AG10803 (cell line): ENCODE measurements around the gene PTCRA.

Source experiments
- DNase-seq: peaks from one replicate; pipeline ENCODE4 v3.0.0; 2010; ENCODE audit warnings: low read depth
- H3K4me3 ChIP-seq: 2 replicates; pipeline ENCODE4 v1.5.1; 2011; ENCODE audit warnings: mild to moderate bottlenecking, low read length, control low read depth
- TF ChIP-seq, protein P1 (sequence below): conservative IDR thresholded peaks from 2 replicates; pipeline ENCODE4 v1.5.1; 2011; ENCODE audit warnings: mild to moderate bottlenecking, low read length, control low read depth, inconsistent platforms

The PTCRA gene

DNA sequence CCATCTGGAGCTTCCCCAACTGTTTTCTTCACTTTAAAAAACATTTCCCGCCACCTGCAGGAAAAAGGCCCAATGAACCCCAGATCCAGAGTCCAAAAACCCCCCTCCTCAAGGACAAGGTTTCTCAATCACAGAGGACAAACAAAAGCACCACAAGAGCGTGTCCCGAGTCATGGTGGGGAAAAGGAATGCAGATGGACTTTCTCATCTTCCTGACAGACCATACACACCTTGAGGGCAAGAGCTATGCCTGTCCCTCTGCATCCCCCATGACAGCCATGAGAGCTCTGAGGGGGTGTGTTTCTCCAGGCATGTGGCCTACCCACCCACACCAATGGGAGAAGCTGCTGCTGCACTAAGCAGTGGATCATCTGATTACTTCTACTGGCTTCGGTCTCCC is 54.1 kb downstream of the PTCRA start:
- TF ChIP-seq, protein P1, sequence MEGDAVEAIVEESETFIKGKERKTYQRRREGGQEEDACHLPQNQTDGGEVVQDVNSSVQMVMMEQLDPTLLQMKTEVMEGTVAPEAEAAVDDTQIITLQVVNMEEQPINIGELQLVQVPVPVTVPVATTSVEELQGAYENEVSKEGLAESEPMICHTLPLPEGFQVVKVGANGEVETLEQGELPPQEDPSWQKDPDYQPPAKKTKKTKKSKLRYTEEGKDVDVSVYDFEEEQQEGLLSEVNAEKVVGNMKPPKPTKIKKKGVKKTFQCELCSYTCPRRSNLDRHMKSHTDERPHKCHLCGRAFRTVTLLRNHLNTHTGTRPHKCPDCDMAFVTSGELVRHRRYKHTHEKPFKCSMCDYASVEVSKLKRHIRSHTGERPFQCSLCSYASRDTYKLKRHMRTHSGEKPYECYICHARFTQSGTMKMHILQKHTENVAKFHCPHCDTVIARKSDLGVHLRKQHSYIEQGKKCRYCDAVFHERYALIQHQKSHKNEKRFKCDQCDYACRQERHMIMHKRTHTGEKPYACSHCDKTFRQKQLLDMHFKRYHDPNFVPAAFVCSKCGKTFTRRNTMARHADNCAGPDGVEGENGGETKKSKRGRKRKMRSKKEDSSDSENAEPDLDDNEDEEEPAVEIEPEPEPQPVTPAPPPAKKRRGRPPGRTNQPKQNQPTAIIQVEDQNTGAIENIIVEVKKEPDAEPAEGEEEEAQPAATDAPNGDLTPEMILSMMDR = no peak

DNA sequence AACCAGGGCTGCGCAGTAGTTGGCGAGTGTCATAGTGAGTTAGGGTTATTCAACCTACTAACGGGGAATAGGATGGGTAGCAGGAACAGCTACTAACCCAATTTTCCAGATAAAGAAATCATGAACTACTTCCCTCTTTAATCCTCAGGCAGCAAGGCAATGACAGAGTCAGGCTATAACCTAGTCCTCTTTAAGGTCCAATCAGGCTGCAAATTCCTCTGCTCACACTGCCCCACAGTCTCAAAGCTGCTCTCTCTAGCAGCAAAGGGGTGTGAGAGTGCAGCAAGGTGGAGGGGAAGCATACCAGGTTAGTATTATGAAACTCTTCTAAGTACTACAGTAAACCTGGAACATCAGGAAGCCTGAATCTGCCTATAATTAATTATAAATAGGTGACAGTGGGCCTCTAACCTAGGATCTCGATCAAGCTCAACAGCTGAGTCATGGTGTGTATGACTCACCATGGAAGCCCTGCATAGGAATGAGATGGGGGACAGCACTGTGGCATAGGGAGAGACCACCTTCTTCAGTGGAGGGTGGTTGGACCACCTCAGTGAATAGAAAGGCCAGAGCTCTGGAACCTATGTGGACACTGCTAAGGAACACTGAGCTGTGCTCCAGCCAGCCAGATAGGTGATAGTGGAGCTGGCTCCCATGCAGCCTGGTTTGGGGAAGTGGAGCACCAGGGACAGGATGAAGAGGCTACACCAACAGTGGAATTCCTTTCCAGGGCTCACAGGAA is 55.2 kb downstream of the PTCRA start:
- H3K4me3 ChIP-seq = no peak overlapping the region
- TF ChIP-seq, protein P1 = no peak
- no peak for DNase-seq

More for the DNA sequence above, 54.1 kb downstream of the PTCRA start:
- no peak for DNase-seq
- no peak overlapping the region for H3K4me3 ChIP-seq

DNA sequence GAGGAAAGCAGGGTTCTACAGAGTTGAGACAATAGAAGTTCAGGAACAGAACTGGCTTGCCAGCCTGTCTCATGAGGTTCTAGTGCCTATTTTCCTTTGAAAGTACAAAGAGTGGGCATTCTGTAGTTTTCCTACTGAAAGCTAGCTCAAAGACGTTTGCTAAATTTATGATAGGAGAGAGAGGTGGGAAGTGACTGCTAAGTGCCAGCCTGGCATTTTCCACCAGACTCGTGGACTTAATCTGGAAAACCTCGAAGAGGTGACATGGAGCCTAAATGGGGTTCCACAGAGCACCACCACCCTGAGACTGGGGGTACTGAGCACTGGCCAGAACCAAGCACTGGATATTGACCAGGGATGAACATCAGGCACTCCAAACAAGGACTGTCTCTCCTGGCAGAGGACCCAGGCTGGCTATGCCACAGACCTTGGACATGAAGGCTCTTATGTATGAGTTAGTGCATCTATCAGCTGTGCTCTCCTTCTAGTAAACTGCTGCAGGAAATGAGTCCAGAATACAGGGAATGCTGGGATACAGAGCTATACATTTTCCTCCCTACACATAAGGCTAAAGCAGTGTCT is 56.0 kb downstream of the PTCRA start:
- TF ChIP-seq, protein P1 = no peak
- no peak overlapping the region for H3K4me3 ChIP-seq
- DNase-seq = no peak

DNA sequence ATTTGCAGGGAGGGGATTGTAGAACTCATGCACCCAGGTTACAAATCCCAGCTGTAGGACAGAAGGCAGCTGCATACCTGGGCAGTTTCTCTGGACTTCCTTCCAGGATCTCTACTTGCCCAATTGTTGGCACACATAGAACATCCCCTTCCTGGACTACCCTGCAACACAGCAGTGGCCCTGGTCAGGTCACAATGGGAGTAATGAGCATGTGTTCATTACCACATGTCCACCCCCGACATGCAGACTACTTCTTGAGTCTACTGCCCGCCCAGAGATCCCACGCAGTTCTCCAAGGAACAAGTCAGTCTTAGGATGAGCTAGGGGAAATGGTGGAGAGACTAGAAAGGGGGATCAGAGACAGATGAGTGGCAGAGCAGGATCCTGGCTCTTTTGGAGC is 58.1 kb downstream of the PTCRA start:
- TF ChIP-seq, protein P1 = no peak
- DNase-seq = no peak
- H3K4me3 ChIP-seq = no peak overlapping the region

DNA sequence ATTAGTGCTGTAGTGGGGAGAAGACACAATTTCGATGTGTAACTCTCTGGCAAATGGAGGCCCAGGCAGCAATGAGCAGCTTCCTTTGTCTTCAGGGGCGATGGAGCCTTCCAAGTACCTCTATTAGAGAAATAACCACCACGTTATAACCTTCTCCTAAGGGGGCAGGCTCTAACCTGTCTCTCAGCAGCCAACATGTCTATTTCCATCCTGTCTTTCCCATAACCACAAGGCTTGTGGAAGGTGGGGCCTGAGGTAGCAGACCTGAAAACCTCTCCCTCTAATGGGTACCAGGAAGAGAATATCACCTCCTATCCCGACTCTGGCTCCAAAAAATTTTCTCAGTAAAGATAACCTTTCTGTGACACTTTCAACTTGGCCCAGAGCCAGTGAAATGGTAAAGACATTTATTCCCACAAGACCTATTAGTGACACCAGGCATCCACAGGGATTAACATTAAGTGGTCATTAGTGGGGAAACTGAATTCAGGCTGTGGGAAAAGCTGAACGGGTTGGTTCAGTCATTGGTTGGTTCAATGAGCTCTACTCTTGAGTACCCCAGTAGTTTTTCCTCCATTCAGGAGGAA is 59.2 kb downstream of the PTCRA start:
- DNase-seq = no peak
- no peak overlapping the region for H3K4me3 ChIP-seq
- TF ChIP-seq, protein P1 = no peak
